HG03066 (cell line): ENCODE measurements around the gene KRT80.

ENCODE experiments used
- ATAC-seq: cut with Tn5 transposase; IDR thresholded peaks from one replicate; pipeline ENCODE4 v1.9.1; 2021; ENCODE audit warnings: low read depth; ENCODE audit not compliant: unreplicated experiment

Gene KRT80

GRCh38 chr12:52144512-52145227 is 47.1 kb downstream of the KRT80 start:
- no peak for ATAC-seq

DNA sequence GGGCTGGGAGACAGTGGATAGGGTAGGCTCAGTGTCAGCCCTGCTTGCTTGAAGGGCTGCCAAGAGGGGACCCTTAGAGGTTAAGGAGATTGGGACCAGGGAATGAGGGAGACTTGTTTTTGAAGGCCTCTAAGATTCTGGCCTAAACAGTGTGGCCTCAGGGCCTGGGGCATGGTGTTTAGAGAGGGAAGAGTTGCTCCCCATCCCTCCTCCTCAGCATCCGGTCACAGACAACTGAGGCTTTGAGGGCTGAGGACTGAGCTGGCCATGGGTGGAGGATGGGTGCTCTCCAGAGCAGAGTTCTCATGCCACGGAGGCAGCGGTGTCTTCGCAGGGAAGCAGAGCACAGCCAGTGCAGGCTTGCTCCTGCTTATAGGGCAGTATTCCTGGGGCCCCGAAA is 49.4 kb downstream of the KRT80 start:
- ATAC-seq, result no peak

DNA sequence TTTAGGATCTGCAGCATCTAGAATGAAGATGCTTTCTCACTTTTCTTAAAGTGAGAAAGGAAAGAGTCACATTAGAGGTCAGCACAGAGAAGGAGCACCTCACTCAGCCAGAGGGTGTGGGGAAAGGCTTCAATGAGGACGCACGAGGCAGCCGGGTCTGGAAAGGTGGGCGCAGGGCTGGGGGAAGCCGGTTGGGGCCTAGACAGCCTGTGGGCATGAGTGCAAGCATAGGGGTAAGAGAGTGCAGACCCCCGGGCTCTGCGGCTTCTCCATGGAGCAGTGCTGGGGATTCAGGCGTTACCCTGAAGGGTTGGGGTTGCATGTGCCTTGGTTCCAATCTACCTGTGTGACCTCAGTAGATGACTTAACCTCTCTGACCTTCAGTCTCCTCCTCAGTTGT is 49.9 kb downstream of the KRT80 start:
- ATAC-seq, result no peak

DNA sequence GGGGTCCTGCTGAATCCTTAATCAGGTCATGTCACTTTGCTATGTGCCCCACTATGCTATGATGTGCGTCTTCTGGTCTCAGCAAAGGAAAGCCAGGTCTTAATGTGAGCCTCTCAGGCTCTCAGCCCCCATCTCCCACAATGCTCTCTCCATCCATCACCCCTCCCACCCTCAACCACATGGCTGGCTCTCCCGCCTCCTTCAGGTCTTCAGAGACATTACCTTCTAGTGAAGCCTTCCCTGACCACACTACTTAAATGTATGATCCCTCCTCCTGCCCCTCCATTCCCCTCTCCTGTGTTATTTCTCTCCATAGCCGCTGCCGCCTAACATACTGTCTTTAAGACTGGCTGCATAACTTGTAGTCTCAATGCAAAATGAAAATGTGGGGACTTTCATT is 50.5 kb downstream of the KRT80 start:
- no peak for ATAC-seq

DNA sequence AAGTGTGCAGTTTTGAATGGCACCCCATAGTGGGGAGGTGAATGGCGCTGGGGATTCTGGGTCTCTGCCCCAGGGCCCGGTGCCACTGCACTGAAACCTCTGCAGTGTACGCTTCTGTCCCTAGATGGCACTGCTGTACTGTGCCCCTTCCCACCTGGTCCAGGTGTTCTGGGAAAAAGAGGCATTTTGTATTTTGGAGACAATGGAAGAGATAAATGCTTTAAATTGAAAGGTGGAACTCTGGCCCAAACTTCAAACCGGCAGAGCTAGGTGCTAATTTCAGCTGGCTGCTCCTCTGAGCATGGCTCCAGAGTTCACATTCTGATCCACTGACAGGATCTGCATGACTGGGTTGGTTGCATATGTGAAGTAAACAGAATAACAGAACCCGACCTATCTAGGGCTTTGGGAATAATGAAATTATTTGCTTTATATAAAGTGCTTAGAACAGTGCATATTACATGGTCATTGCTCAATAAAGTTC is 52.2 kb downstream of the KRT80 start:
- ATAC-seq, result no peak

GRCh38 chr12:52139147-52139546 is 52.7 kb downstream of the KRT80 start:
- ATAC-seq, result no peak

DNA sequence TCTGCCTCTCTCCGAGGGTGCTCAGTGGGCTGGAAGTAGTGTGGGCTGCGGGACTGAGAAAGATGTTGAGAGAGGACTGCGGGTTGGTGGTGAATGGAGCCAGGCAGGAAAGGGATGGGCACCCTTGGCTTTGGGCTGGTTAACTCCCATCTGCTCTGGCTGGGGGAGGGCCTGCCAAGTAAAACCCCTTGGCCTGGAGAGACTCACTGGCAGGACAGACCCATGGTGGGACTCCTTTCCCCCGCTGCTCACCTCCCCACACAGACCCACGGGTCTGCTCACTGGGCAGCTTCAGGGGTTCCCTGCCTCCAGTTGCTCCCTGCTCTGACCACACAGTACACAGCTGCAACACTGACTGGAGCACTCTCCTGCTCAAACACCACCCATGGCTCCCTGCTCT is 54.1 kb downstream of the KRT80 start:
- no peak for ATAC-seq

- ATAC-seq, result no peak
These were observed 59.1 kb downstream of the KRT80 start for GRCh38 chr12:52132754-52133161.

- ATAC-seq, result no peak
These were observed 61.1 kb downstream of the KRT80 start for GRCh38 chr12:52130711-52131110.

DNA sequence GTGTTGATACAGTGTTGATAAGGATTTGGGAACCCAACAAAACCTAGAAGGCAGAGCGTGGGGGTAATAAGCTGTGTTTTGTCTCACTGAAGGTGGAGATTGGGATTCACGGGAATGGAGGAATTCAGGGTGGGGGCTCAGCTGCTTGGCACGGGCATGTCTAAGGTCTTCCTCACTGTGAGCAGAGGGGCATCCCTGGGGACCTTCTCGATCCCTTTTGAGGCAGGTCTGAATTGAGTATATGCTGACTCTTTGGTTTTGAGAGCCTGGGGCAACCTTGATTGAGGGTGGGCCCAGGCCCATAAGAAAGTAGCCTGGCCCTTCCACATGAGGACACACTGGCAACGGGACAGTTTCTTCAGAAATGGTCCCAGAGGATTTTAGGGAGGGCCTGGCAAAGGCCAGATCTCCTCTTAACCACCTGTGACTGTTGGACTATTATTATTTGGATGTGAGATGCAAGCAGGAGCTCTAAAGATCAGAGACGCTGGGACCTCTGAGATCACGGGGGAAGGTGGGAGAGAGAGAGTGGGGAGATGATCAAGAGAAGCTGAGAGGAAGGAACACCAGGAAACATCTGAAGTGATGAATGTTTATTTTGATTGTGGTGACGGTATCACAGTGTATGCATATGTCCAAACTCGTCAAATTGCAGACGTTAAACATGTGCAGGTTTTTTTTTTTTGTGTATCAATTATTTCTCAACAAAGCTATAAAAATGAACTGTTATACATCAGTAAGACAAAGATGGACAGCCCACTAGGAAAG is 63.9 kb downstream of the KRT80 start:
- ATAC-seq, result no peak

GRCh38 chr12:52126605-52127578 is 64.9 kb downstream of the KRT80 start:
- no peak for ATAC-seq

DNA sequence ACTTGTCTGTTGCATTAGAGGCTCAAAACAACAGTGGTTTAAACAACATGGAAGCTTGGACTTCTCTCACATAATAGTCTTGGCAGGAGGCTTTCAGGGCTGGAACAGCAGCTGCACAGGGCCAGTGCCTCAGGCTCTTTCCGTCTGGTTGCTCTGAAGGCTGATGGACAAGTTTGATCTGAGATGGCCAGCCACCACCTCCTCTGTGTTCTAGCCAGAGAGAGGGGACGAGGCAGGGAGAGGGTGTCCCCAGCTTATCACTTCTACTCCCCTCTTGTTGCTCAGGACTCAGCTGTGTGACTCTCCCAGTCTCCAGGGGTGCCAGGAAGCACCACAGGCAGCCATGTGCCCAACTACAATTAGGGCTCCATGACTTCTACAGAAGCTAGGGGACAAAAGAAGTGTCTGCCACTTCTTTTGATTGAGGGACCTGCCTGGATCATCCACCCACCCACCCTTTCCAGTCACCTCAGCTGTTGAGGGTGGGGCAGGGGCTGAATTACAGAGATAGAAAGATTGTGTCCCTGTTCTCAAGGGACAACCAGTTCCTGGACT is 65.7 kb downstream of the KRT80 start:
- no peak for ATAC-seq

DNA sequence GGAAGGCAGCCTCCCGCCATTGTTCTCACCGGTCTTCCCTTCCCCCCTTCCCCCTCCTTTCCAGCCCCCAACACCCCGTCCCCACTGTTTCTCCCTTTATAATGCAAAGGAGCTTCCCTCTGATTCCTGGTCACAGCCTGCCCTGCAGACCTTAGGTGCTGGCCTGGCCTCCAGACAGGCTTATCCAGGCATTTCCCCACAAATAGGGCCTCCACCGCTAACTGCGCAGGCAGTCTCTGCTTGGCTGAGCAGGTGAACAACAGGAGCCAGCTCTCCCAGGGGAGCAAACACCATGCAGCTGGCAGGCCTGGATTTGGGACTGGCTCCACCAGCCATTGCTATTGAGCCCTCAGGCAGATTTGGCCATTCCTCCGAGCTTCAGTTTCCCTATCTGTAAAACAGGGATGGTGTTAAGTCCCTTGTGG is 66.3 kb downstream of the KRT80 start:
- no peak for ATAC-seq

DNA sequence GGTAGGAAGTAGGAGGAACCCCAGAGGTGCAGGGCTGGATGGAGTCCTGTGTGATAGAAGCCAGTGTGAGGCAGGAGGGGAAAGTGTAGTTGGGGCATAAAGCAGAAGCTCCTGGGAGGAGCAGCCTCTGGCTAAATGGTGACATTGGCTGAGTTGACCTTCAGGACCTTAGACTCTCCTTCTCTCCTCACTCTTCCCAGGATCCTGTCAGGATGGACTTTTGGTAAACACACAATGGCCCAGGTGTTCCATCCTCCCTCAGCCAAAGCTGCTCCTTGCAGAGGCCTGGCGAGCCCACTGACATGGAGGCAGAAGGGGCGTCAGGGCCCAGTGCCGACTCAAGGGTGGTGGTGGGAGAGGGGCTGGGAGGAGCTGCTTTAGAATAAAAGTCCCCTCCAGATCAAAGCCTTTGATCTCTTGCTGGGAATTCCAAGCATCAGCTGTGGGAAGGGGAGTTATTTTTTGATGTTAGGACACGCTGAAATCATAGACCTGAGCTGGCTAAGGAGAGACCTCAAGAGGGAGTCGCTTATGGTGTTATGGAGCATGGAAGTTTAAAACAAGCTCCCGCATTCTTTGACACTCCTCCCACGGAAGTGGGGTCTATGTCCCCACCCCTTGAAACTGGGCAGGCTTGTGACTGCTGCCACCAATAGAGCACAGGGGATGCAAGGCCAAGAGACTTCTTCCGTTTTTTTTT is 68.2 kb downstream of the KRT80 start:
- ATAC-seq, result no peak

DNA sequence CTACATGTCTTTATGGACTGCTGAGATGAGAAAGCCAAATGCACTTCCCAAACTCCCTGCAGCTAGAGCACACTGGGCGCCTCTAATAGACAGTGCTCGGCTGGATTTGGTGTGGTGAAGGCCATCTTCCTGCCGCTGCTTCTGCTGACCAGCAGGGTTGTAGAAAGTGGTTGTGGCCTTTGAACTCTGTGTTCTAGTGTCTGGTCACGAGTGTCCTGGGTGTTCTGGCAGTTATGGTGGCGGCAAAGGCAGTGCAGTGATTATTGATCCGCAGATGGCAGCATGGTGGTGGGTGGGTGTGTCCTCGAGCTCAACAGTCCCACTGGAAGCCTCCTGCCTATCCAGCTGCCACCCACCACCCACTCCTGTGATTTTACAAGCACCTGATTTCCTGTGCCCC is 68.9 kb downstream of the KRT80 start:
- ATAC-seq, result no peak

- no peak for ATAC-seq
These were observed 69.3 kb downstream of the KRT80 start for GRCh38 chr12:52122540-52122871.

DNA sequence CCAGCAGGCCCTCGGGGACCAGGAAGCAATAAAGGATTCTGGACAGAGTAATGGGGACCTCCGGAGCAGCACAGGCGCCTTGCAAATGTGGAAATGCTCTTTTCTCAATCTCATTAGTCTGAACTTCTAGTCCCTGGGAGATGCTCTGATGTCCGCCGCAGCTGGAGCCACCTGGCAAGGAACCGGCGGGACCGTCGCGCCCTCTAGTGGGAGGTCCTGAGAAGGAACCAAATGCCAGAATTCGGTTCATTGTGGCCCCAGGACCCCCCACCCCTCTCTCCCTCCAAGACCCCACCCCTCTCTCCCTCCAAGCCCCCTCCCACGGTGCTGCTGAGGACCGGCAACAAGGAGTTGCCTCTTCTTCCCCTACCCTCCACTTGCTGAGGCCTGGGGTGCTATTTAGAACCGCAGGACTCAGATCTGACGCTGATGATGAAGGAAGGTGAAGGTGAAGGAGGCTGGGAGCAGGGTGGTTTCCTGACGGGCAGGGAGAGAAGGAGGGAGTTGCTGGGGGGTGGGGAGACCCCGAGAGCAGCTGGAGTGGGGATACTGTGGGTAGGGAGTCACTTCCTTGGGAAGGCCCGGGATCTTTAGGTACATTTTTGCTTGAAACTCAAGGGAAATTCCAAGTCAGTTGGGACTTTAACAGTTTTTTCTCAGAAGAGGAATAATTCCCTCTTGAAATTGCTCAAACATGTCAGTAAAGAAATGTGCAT is 69.8 kb downstream of the KRT80 start:
- ATAC-seq, result no peak

DNA sequence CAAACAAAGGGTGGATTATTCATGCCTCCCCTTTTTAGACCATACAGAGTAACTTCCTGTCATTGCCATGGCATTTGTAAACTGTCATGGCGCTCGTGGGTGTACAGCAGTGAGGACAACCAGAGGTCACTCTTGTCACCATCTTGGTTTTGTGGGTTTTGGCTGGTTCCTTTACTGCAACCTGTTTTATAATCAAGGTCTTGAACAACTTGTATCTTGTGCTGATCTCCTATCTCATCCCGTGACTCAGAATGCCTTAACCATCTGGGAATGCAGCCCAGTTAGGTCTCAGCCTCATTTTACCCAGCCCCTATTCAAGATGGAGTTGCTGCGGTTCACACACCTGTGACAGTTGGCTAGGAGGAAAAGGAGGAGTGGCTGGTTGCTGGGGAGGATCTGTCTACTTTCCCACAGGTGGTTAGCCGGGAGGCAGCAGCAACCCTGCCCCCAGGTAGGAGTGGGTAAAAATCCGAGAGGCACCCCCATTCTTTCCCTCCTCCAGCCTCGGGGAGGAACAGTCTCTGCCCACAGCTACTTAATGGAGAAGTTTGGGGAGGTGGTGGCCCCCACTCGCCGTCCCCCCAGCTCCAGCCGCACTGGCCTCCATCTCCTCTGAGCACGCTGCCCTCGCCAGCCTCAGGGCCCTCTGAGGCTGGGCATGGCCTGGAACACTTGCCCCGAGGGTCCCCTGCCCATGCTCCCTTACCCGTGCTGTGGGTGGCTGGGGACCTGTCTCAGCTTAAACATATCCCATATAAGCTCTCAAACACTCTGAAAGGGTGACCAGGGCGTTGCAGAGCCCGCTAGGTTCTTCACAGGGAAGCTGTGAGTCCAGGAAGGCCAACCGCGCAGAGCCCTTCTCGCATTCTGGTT is 70.6 kb downstream of the KRT80 start:
- ATAC-seq, result no peak
